ENCODE data around the gene PTPRG.
"Not testable (repeated sequence)": the region's sequence is repeated elsewhere in the genome, so short reads cannot be mapped to it uniquely, and the experiment has no call there.

Gene PTPRG

DNA sequence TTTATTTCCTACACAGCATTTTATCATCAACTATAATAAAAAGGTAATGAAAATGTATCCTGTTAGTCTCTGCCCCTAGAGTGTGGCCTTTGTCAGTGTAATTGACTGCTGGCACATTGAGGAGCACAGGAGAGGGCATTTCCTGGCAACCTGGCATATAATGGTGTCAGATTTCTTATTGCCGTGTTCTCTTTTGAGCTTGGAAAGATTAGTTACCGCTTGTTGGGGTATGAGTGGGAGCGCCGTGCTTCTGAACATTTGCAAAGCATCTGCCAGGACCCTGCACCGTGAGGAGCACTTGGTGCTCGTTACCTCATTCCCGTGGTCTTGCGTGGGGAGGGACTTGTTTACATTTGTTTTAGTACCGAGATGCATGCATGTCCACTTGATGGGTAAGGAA lies 124.4 kb downstream of the PTPRG start:
- no peak for DNase-seq (ENCODE audit: low read depth)

DNA sequence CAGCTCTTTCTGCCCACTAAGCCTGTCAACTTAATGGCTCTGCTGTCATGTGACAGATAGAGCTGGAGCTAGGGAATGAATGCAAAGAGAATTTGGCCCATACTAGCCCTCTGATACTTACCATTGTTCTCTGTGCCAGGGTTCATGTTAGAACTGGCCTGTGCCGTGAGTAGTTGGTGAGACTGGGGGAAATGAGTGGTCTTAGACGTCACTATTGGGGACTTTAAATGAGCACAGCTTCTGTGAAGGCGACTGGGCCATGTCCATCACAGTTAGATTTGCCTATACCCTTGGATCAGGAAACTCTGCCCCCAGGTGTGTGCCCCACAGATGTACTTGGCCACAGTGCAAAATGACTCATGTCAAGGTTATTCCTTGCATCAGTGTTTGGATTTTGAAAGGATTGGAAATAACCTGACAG lies 124.9 kb downstream of the PTPRG start:
- peak; percentile 13 for DNase-seq (ENCODE audit: low read depth)

DNA sequence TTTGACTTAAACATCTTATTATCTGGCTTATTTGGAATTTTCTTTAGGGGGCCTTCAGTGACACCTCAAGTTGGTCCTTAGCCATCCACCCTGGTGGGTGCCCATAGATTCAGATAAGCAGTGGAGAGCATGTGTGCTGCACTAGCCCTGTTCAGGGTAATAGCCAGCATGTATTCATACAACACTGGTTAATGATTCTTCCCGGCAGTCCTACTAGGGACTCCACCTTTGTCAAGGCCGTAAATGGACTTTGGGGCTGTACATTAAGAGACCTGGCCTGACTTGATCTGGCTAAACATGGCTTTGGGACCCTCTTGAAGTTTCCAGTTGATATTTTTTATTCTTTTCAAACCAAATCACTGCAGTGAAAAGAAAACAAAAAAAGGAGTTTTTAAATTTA lies 125.8 kb downstream of the PTPRG start:
- DNase-seq (ENCODE audit: low read depth) = no peak

DNA sequence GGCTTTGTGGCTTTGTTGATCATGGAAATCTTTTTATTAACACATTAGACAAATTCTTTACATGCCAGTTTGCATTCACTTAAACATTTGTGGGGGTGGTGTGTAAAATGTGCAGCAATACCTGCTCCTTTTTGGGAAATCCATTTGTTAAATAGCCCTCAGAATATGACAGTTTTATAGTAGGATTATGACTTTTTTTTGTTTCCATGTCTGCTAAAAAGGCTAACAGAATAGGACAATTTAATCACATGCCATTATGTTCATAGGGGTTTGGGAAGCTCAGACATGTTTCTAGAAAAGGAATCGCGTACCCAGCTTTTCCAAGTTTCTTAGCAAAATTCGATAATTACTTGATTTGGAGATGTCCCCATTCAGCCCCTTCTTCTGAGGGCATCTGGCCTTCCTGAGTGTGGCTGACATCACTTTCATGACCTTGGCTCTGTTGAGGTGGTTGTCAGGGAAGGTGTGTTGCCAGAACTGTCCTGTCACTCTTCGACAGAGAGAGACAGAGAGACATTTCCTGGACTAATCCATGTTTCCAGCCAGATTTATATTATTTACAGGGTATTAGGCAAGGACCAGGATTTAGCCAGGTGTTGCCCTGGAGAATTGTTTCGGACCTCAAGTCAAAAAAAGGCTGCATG lies 126.4 kb downstream of the PTPRG start:
- DNase-seq (ENCODE audit: low read depth) = no peak

DNA sequence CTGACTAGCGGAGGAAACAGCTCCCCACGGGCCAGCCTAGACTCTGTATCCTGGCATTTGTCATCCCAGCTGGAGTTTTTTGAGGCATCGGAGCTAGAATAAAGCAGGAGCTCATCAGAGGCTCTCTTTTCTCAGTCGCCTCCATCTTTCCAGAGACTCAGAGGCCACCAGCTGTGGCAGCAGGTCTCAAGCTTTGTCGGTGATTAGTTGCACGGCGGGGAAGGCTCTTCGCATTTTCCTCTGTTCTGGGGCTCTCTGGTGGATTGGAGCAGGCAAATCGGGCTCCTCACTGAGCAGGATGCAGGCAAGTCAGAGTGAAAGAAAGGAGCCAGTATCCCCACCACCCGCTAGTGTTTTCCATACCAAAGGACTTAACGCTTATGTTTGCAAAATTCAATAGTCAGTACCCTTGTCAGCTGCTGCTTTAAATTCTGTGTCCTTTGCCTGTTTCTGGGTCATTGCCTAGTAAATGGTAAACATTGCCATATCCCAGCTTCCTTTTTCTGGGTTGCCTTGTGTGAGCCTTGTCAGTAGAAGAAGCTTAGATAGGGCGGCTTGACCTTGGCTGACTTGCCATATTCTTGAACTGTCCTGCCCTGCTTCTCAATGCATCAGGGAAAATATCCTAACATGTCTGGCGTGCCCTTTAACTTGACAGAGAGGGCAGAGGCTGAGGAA lies 127.1 kb downstream of the PTPRG start:
- DNase-seq (ENCODE audit: low read depth) = no peak

DNA sequence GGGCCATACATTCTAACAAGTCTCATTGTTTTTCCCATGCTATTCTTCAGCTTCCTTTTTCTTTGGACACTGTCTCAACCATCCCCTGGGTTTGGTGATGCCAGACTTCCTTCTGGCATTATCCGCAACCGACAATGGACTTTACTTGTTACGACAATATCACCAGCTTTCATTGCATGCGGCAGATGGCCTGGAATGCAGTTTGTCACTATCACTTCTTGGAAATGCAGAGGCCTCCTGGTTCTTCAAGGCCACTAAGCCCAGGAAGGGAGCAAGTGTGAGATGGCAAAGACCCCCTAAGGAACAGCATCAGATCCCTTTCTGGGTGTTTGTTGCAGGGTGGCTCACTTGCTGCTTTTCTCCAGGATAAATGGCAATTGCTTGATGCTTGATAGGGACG lies 128.6 kb downstream of the PTPRG start:
- no peak for DNase-seq (ENCODE audit: low read depth)

DNA sequence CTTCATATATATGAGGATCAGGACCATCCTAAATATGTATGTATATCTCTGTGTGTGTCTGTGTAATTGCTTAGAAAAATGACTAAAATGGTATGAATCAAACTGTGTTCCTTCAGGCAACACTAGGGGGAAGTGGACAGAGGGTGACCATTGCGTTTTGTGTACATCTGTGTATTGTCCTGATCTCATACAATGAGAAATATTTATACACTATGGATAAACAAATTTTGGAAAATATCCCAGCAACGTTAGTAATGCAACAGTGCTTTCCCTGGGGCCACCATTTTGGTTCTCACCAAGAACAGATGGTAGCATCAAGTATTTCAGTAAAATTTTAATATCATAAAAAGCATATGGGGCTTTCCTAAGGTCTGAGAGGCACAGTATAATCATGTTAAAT lies 130.1 kb downstream of the PTPRG start:
- DNase-seq (ENCODE audit: low read depth) = no peak

DNA sequence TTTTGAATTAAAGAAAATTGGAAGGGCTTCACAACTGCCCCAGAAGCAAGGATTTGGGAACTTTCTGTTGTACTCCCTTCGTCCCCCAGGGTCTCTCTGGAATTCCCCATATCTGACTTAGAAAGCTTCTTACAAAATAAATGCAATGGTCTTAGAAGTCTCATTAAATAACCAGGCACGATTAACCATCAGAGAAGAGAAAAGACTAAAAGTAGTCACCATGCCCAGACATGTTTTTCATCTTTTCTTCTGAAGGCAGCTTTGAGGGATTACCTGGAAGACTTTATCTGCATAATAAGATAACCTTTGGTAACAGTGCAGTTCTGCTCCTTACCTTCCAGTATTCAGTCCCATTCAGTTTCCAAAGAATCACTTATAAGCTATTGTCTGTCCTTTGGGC lies 135.9 kb downstream of the PTPRG start:
- no peak for DNase-seq (ENCODE audit: low read depth)

DNA sequence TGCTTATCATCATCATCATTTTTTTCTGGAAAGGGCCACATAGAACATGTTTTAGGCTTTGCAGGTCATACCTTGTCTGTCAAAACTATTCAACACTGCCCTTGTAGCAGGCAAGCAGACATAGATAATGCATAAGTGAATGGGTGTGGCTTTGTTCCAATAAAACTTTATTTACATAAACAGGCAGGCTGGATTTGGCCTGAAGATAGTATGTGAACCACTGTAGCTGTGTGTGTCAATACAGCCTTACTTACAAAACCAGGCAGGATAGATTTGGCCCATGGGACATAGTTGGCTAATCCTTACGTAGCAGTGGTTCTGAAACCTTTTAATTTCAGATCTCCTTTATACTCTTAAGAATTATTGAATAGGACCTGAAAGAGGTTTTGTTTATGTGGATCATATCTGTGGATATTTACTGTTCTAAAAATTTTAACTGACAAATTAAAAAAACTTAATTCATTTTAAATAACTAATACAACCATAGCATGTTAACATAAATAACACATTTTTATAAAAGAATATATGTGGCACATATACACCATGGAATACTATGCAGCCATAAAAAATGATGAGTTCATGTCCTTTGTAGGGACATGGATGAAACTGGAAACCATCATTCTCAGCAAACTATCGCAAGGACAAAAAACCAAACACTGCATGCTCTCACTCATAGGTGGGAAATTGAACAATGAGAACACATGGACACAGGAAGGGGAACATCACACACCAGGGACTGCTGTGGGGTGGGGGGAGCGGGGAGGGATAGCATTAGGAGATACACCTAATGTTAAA lies 137.1 kb downstream of the PTPRG start:
- not testable (repeated sequence) for DNase-seq (ENCODE audit: low read depth)

DNA sequence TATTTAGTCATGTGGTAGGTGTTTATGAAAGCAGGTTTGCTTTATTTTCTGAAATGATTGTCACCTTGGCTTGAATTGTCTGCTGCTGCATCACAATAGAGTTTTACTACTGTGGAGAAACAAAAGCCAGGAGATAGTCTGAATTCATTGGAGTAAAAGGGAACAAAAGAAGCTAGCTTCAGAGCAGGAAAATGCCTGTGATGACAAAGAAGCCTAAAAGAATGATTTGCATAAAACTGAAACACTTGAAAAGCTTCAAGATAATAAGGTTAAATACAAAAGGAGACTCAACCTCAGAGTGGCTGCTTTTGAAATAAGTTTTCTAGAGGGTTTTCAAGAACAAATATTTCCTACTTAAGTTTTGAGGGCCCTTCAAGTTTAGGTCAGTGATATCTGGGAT lies 138.3 kb downstream of the PTPRG start:
- DNase-seq (ENCODE audit: low read depth) = no peak

DNA sequence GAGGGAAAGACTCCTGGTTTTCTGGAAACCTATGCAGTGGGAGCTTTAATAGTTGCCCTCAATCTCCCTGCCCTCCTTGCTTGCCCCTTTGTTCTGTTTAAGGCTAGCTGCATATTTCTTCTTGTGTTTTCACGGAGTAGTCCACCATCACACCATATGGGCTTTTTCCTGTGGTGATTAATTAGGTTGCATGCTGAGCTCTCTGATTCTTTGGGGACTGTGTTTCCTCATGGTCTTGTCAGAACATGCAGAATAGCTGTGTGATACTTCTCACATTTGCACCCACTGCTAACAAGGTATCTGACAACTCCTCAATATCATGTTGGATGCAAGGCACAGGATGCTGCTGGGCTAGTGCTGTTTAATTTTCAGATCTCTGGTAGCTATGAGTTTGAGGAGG lies 139.6 kb downstream of the PTPRG start:
- DNase-seq (ENCODE audit: low read depth) = no peak

DNA sequence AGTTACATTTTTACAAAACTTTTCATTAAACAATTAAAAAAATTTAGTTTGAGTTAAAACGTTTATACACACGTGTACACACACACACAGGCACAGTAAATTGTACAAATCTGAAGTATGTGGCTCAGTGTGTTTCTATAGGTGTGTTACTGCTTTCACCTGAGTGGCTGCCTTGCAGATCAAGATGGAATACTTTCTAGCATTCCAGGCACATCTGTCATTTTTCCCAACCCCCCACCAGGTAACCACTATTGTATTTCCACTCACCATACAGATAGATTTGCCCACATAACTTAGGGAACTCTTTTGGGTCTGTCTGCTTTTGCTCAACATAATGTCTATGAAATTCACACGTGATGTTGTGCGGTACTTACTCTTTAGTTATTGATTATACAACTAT lies 141.1 kb downstream of the PTPRG start:
- DNase-seq (ENCODE audit: low read depth) = no peak

DNA sequence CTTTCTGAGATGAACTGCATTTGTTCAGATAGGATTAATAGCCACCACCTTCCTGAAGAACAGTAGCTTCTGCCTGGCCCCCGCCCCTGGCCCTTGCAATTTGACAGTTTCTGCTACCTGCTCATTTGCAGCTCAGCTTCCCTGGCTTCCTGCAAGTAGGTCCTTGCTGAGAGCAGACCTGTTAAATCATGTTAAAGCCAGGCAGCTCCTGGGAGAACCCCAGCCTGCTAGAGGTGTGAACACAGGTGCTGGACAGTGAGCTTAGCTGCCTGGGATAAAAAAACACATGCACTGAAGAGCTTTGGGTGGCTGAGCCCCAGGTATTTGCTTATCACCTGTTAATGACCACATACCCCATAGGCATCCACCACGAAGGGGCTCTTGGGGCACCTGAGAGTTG lies 143.4 kb downstream of the PTPRG start:
- no peak for DNase-seq (ENCODE audit: low read depth)

DNA sequence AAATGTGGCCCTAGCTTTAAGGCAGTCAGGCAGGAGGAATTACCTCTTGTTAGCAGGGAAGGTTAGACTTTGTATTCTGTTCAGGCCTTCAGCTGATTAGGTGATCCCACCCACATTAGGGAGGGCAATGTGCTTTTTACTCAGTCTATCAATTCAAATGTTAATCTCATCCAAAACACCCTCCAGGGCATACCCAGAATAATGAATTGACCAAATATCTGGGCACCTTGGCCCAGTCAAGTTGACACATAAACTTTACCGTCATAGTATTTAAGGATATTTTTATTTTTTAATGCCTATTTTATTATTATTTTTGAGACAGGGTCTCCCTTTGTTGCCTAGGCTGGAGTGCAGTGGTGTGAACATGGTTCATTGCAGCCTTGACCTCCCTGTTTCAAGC lies 146.1 kb downstream of the PTPRG start:
- no peak for DNase-seq (ENCODE audit: low read depth)

DNA sequence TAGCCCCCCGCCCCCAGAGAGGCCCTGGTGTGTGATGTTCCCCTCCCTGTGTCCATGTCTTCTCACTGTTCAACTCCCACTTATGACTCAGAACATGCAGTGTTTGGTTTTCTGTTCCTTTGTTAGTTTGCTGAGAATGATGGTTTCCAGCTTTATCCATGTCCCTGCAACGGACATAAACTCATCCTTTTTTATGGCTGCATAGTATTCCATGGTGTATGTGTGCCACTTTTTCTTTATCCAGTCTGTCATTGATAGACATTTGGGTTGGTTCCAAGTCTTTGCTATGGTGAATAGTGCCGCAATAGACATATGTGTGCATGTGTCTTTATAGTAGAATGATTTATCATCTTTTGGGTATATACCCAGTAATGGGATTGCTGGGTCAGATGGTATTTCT lies 149.5 kb downstream of the PTPRG start:
- DNase-seq (ENCODE audit: low read depth) = not testable (repeated sequence)

DNA sequence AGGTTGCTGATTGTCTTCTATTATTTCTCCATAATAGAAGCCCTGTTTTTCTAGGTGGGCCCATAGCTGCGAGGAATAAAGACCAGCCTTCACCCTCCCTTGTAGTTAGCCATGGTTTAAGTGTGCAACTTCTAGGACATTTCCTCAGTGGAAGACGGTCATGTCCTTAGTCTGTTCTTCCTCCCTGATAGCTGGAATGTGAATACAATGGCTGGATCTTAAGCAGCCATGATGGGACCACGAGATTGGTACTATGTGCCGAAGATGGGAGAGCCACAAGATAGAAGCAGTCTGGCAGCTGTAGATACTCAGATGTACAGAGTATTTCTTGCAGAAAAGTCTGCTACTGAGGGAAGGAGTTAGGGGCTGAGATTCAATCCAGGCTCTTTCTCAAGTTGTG lies 152.9 kb downstream of the PTPRG start:
- DNase-seq (ENCODE audit: low read depth) = no peak

DNA sequence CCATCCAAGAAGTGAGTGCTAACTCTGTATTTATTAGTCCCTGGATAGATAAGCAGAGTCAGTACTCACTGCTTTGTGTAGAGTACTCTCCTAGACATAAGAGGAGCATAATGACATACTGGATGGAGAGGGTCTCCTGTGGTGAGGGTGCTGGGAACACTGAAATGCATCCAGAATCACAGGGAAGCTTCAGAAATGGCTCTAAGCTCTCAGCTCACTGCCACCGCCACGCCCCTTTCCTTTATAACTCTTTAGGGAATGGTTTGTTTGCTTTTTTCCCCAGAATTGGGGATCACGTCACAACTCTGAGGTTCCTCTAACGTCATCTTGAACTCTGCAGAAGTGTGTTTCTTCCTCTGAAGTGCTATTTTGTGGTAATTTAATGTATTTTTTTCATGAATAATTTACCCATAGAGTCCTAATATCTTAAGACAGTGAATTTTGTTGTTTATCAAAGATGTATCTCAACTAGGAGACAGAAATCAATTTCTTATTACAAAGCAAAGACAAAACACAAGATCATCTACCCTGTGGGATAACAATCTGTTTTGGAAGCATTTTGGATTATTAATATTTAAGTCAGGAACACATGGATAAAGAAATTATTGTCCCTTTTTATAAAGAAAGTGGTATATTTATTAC lies 154.6 kb downstream of the PTPRG start:
- DNase-seq (ENCODE audit: low read depth) = no peak

DNA sequence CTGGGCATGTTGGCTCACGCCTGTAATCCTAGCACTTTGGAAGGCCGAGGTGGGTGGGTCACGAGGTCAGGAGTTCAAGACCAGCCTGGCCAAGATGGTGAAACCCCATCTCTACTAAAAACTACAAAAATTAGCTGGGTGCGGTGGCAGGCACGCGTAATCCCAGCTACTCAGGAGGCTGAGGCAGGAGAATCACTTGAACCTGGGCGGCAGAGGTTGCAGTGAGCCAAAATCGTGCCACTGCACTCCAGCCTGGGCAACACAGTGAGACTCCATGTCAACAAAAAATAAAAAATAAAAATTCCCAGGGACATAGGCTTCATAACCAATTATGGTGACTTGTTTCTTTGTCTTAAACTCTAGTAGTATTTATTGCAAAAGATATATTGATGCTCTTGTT lies 155.3 kb downstream of the PTPRG start:
- not testable (repeated sequence) for DNase-seq (ENCODE audit: low read depth)

DNA sequence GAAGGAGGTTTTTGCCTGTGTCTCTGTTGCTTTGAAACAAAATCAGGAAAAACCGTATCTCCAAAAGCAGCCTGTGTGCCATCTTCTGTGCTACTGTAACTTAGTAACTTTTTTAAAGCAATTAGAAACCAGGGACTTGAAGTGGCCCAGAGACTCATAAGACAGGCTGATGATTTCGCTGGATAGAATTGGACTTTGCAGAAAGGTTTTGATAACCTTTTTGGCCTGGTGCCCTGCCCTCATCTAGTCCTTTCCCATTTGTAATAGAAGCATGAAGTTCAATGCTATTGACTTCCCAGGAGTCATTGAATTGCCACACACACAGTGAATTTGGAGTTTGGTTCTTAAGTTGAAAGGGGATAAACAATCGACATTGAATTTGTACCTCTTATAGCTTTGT lies 157.2 kb downstream of the PTPRG start:
- no peak for DNase-seq (ENCODE audit: low read depth)

DNA sequence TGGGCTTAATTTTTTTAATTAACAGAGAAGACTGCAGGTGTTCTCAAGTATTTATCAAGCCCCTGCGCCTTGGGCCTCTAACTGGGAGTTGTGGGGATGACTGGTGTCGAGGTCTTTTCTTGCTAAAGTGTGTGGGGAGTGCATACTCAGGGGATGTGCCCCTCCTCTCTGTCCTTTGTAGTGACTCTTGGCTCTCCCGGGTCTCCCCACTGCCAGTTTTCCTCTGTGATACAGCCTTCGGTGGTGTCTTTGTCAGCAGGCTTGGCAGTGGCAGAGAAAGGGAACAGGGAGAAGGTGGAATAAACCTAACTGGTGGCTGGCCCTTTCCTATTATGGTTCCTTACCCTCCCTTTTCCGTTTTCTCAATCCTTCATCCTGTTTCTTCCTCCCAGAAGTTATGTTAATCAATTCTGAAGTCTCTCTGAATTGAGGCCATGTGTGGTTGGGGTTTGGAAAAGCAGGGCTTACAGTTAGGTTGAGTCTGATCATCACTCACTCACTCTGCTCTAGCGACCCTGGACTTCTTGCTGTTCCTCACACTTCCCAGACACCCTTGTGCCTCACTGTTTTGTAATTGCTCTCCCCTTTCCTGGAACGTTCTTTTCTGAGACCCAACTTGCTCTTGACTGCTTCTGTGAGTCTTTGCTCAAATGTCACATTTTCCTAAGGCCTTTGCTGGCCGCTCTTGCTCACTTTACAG lies 158.1 kb downstream of the PTPRG start:
- no peak for DNase-seq (ENCODE audit: low read depth)

DNA sequence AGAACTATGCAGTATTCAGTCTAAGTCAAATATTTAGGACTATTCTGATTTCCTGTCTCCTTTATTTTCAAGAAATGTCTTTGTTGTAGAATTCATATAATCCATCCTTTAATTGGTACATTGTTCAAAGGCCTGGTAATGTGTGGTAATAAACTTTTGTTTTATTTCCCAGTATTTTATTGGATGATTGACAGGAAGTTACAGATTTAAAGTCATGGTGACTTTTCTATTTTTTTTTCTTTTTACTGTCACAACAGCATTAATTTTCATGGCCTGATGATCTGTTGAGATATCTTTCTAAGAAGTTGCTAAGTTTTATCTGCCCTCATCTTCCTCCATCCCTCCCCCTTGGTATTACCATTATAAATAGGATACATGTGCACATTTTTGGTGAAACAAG lies 161.7 kb downstream of the PTPRG start:
- DNase-seq (ENCODE audit: low read depth) = no peak

DNA sequence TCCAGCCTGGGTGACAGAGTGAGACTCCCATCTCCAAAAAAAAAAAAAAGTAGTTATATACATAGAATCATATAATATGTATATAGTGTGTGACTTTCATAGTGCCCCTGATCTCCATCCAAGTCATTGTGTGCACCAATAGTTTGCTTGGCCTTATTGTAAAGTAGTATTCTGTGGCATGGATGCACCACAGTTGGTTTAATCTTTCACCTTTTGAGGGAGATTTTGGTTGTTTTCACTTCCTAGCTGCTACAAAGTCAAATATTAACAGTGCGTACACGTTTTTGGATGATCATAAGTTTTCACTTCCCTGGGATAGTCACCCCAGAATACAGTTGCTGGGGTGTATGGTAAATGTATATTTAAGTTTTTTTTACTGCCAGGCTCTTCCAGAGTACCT lies 162.8 kb downstream of the PTPRG start:
- DNase-seq (ENCODE audit: low read depth) = no peak

All from iris pigment epithelial cell (primary cell).